A673 (cell line): ENCODE measurements around the gene SLC26A1. TPM values are rescaled to one million over a fixed set of nuclear protein-coding genes. Genes with fewer than 3 reads are reported as not detected.

Source experiments
- BruUV-seq: library from RNA; stranded (reverse); fragments of 400-500 nt; replicated peaks from 2 replicates; lab custom pipeline; 2021; lab: Mats Ljungman, UMichigan
- CTCF ChIA-PET: fragments of 300-600 bp; sonication (Branson Sonifier 250); formaldehyde crosslinking; loops from one replicate; lab custom pipeline; 2022; ENCODE audit warnings: antibody characterized with exemption; lab: Charles Lee
- POLR2A ChIA-PET: fragments of 300-600 bp; sonication (Branson Sonifier 250); formaldehyde crosslinking; loops from one replicate; lab custom pipeline; 2022; ENCODE audit warnings: antibody characterized with exemption; ENCODE audit not compliant: low non-redundant PET; lab: Charles Lee
- DNase-seq: peaks from one replicate; pipeline ENCODE4 v3.0.0-alpha.2; 2015; ENCODE audit warnings: low spot score
- H3K27ac ChIP-seq: fragments of 200-600 bp; sonication (generic); 2 replicates; pipeline ENCODE4 v1.5.1; 2016; ENCODE audit warnings: mixed run types, low read depth, mild to moderate bottlenecking, mixed read lengths, antibody characterized with exemption, low read length; ENCODE audit not compliant: poor library complexity, severe bottlenecking
- H3K27me3 ChIP-seq: fragments of 200-600 bp; sonication (generic); replicated peaks from 2 replicates; pipeline ENCODE4 v1.6.1; 2017; ENCODE audit warnings: mixed run types, low read depth, mild to moderate bottlenecking, mixed read lengths, antibody characterized with exemption, low read length; ENCODE audit not compliant: insufficient read depth, poor library complexity
- H3K36me3 ChIP-seq: fragments of 200-600 bp; sonication (generic); 2 replicates; pipeline ENCODE4 v1.6.1; 2016; ENCODE audit warnings: mixed run types, mild to moderate bottlenecking, mixed read lengths, antibody characterized with exemption, low read length; ENCODE audit not compliant: insufficient read depth, poor library complexity, severe bottlenecking
- H3K4me1 ChIP-seq: fragments of 200-600 bp; sonication (generic); 2 replicates; pipeline ENCODE4 v1.6.1; 2017; ENCODE audit warnings: mixed run types, mild to moderate bottlenecking, mixed read lengths, antibody characterized with exemption, low read length; ENCODE audit not compliant: insufficient read depth, poor library complexity, severe bottlenecking
- H3K4me3 ChIP-seq: fragments of 200-600 bp; sonication (generic); 2 replicates; pipeline ENCODE4 v1.5.1; 2016; ENCODE audit warnings: low read depth, mixed run types, mild to moderate bottlenecking, mixed read lengths, low read length; ENCODE audit not compliant: poor library complexity, severe bottlenecking
- H3K9me3 ChIP-seq: fragments of 200-600 bp; sonication (generic); 2 replicates; pipeline ENCODE4 v1.6.1; 2016; ENCODE audit warnings: mixed run types, low read depth, mild to moderate bottlenecking, mixed read lengths, antibody characterized with exemption, low read length; ENCODE audit not compliant: poor library complexity, severe bottlenecking
- EZH2 ChIP-seq: fragments of 200-600 bp; sonication (generic); IDR thresholded peaks from 2 replicates; pipeline ENCODE4 v1.6.1; 2017; ENCODE audit warnings: borderline replicate concordance, low read depth, mild to moderate bottlenecking, mixed read lengths, antibody characterized with exemption, low read length; ENCODE audit not compliant: poor library complexity, severe bottlenecking
- intact Hi-C: fragments of 100-400 bp; cut with micrococcal nuclease; formaldehyde crosslinking; loops from one replicate; pipeline ENCODE4 v1.10.0; 2022; ENCODE audit not compliant: unreplicated experiment
- total RNA-seq: library from RNA; stranded (reverse); gene quantifications from 2 replicates; pipeline ENCODE4 v1.2.3, GENCODE V29; 2021
- TF ChIP-seq, protein P1 (sequence below): fragments of 300-800, 200-600 bp; sonication (generic); conservative IDR thresholded peaks from 2 replicates; pipeline ENCODE4 v1.5.1; 2017; ENCODE audit warnings: low read depth, mild to moderate bottlenecking, antibody characterized with exemption, low read length, moderate library complexity, mixed read lengths

Gene SLC26A1
- total RNA-seq, 1 experiment from 2014 or later, result 0.30 TPM

DNA sequence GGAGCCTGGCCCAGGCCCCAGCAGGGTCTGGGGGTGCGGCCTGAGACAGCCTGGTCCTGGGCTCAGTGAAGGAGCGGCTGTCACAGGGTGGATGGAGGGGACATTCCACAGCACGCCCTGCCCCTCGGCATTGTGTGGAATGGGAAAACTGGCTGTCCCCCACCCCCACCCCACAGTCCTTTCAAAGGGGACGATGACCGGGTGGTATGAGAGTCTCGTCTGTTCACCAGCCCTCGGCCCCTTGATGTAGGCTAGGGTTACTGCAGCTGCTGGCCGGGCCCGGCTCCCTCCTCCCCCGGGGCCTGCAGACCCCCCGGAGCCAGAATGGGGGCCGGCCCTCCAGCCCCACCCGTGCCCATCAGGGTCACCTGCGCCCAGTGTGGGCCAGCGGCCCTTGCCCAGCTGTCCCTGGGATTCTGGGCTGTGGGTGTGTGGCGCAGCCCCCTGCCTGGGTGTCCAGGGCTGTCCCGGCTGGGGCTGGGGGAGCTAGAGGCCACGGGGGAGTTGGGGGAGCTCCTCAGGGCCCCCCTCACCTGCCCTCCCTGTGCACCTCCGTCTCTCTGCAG is 30.0 kb upstream of the SLC26A1 start:
- POLR2A ChIA-PET, result no interaction called here
- BruUV-seq, result no TSS peak
- Histone ChIP-seq H3K36me3 (peaks cover 6% of the 10 kb centered on the region), H3K27ac (no peak overlapping the region), H3K4me3 (no peak overlapping the region), H3K4me1 (peaks cover 7% of the 10 kb centered on the region), H3K9me3 (no peaks in the 10 kb centered on the region), H3K27me3 (no peaks in the 10 kb centered on the region)
- no peak for DNase-seq
- intact Hi-C loops, result no loop called here
- TF ChIP-seq EZH2, result no peak
- TF ChIP-seq, protein P1, sequence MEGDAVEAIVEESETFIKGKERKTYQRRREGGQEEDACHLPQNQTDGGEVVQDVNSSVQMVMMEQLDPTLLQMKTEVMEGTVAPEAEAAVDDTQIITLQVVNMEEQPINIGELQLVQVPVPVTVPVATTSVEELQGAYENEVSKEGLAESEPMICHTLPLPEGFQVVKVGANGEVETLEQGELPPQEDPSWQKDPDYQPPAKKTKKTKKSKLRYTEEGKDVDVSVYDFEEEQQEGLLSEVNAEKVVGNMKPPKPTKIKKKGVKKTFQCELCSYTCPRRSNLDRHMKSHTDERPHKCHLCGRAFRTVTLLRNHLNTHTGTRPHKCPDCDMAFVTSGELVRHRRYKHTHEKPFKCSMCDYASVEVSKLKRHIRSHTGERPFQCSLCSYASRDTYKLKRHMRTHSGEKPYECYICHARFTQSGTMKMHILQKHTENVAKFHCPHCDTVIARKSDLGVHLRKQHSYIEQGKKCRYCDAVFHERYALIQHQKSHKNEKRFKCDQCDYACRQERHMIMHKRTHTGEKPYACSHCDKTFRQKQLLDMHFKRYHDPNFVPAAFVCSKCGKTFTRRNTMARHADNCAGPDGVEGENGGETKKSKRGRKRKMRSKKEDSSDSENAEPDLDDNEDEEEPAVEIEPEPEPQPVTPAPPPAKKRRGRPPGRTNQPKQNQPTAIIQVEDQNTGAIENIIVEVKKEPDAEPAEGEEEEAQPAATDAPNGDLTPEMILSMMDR, result no peak
- CTCF ChIA-PET, result no interaction called here

- POLR2A ChIA-PET, result no interaction called here
- BruUV-seq, result no TSS peak
- CTCF ChIA-PET, result no interaction called here
These were observed 29.5 kb upstream of the SLC26A1 start for GRCh38 chr4:1022739-1023066.

DNA sequence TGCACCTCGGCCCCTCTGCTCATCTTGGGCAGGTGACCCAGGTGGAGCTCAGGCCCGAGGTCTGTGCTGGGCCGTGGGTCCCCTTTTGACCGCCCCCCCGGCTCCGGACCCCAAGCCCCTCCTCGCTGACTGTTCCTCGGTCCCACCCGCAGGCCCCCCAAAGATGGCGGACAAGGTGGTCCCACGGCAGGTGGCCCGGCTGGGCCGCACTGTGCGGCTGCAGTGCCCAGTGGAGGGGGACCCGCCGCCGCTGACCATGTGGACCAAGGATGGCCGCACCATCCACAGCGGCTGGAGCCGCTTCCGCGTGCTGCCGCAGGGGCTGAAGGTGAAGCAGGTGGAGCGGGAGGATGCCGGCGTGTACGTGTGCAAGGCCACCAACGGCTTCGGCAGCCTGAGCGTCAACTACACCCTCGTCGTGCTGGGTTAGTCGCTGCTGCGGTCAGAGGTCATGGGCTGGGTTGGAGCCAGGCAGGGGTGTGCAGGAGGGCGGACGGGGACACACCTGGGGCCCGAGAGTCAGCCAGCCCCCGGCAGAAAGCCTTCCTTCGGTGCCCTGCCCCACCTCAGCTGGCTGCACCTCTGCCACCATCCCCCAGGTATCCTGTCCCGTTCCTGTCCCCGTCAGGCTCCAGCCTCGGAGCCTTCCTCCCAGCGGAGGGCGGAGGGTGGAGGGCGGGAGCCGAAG is 29.0 kb upstream of the SLC26A1 start:
- ChIA-PET CTCF (no interaction called here), POLR2A (interaction anchor here (0.5 kb wide), 1 partner anchor 178 kb away, joined by 7 read pairs; no protein-coding TSS in a partner anchor)
- H3K27me3 ChIP-seq, result no peaks in the 10 kb centered on the region
- TF ChIP-seq EZH2, result no peak
- TF ChIP-seq, protein P1, result no peak
- intact Hi-C loops, result no loop called here
- no TSS peak for BruUV-seq
- DNase-seq, result no peak
- no peak overlapping the region for H3K4me3 ChIP-seq
- H3K9me3 ChIP-seq, result no peaks in the 10 kb centered on the region
- peaks cover 6% of the 10 kb centered on the region for H3K36me3 ChIP-seq
- H3K4me1 ChIP-seq, result peaks cover 7% of the 10 kb centered on the region
- no peak overlapping the region for H3K27ac ChIP-seq

More at GRCh38 chr4:1022739-1023066, 29.5 kb upstream of the SLC26A1 start:
- H3K27ac ChIP-seq, result no peak overlapping the region
- H3K4me1 ChIP-seq, result peaks cover 7% of the 10 kb centered on the region
- DNase-seq, result no peak
- H3K4me3 ChIP-seq, result no peak overlapping the region
- no peaks in the 10 kb centered on the region for H3K27me3 ChIP-seq
- H3K9me3 ChIP-seq, result no peaks in the 10 kb centered on the region
- H3K36me3 ChIP-seq, result peaks cover 6% of the 10 kb centered on the region
- no peak for TF ChIP-seq EZH2
- TF ChIP-seq, protein P1, result no peak
- intact Hi-C loops, result no loop called here
